Upper lobe of right lung (tissue), 1 donor: ENCODE data around the gene GSC2. TPM values are rescaled to one million over a fixed set of nuclear protein-coding genes. Genes with fewer than 3 reads are reported as not detected.

ENCODE experiments used
- ATAC-seq: fragments of 200-7000 bp; cut with Tn5 transposase; one replicate; pipeline ENCODE4 v1.9.1; 2020; ENCODE audit warnings: mild to moderate bottlenecking, moderate library complexity
- DNase-seq: peaks from one replicate; pipeline ENCODE4 v3.0.0-alpha.2; 2020
- H3K27ac ChIP-seq: fragments of 200-600 bp; one replicate; pipeline ENCODE4 v1.8.0; 2022
- H3K27me3 ChIP-seq: fragments of 200-600 bp; one replicate; pipeline ENCODE4 v1.8.0; 2022; ENCODE audit warnings: mild to moderate bottlenecking
- H3K36me3 ChIP-seq: fragments of 200-600 bp; one replicate; pipeline ENCODE4 v1.8.0; 2022
- H3K4me1 ChIP-seq: fragments of 200-600 bp; one replicate; pipeline ENCODE4 v1.8.0; 2022
- H3K4me3 ChIP-seq: fragments of 200-600 bp; one replicate; pipeline ENCODE4 v1.8.0; 2022; ENCODE audit warnings: mild to moderate bottlenecking
- H3K9me3 ChIP-seq: fragments of 200-600 bp; one replicate; pipeline ENCODE4 v1.8.0; 2022
- intact Hi-C: fragments of 100-400 bp; cut with DNase I; formaldehyde crosslinking; loops from one replicate; pipeline ENCODE4 v1.11.0; 2022
- total RNA-seq: library from RNA; stranded (reverse); fragmentation: NEBNext Ultra II Directional; extraction: Animal tissue kit (Norgen Biotek cat#: 25700); gene quantifications from one replicate; pipeline ENCODE4 v1.2.1, GENCODE V29; 2021
- TF ChIP-seq, protein P1 (sequence below): fragments of 200-600 bp; IDR thresholded peaks from one replicate; pipeline ENCODE4 v1.8.0; 2022; ENCODE audit warnings: antibody characterized with exemption
- donor health status: DM: no; HTN: yes; CAD: no; lungs with severe emphysema.

Gene GSC2
- total RNA-seq, 1 donor from 2014 or later, result not detected

DNA sequence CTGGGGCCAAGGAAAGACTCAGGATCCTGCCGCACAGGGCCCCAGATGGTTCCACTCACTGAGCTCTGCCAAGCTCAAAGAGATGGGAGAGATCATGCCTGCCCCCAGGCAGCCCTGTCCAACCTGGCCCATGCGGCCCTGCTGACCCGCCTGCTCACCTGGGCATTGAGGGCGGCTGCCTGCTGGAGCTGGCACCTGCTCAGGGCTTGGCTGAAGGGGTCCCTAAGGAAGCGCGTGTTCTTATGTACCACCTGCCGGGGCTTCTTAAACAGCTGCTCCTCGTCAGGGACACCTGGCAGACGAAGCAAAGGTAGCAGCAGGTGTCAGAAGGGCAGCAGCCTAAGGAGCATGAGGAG, 11.1 kb downstream of the GSC2 start:
- Histone ChIP-seq H3K27me3 (no peaks in the 10 kb centered on the region), H3K4me3 (no peak overlapping the region), H3K4me1 (peaks cover 8% of the 10 kb centered on the region), H3K27ac (no peak overlapping the region), H3K36me3 (peaks cover 86% of the 10 kb centered on the region), H3K9me3 (no peaks in the 10 kb centered on the region)
- TF ChIP-seq, protein P1, sequence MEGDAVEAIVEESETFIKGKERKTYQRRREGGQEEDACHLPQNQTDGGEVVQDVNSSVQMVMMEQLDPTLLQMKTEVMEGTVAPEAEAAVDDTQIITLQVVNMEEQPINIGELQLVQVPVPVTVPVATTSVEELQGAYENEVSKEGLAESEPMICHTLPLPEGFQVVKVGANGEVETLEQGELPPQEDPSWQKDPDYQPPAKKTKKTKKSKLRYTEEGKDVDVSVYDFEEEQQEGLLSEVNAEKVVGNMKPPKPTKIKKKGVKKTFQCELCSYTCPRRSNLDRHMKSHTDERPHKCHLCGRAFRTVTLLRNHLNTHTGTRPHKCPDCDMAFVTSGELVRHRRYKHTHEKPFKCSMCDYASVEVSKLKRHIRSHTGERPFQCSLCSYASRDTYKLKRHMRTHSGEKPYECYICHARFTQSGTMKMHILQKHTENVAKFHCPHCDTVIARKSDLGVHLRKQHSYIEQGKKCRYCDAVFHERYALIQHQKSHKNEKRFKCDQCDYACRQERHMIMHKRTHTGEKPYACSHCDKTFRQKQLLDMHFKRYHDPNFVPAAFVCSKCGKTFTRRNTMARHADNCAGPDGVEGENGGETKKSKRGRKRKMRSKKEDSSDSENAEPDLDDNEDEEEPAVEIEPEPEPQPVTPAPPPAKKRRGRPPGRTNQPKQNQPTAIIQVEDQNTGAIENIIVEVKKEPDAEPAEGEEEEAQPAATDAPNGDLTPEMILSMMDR, result no peak
- DNase-seq, result no peak
- intact Hi-C loops, result no loop called here
- ATAC-seq, result no peak

DNA sequence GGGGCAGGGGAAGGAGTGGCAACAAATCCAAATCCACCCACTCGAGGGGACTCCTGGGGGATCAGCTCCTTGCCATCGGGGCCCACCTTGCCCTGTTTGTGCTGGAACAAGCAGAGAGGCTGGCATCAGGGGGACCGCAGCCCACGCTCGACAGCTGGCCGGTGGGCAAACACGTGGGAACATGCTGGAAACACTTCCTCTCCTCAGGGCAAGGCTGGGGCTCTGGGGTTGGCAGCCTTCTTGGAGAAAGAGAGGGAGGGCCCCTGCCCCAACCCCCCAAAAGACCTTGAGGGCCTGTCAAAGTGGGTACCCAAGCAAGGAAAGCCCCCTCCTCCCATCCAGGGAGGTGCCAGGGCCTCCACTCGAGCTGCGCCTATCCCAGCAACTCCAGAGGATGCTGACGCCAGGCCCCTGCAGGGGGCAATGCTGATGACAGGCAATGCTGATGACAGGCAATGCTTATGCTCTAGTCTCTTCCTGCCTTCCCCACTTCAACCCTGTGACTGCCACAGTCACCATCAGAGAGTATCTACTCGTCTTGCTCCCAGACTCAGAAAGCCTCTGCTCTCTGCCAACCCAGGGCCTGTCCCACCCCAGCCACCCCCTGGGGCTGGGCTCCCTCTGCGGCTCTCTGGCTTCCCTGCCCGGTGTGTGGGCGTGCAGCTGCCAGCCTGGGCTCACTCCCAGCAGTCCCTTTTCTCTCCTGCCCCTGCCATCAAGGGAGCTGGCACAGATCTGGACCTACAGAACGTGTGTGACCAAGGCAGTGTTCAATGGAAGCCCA, 11.7 kb downstream of the GSC2 start:
- no peaks in the 10 kb centered on the region for H3K9me3 ChIP-seq
- DNase-seq (no peak), ATAC-seq (no peak)
- peaks cover 3% of the 10 kb centered on the region for H3K4me1 ChIP-seq
- H3K27ac ChIP-seq, result no peak overlapping the region
- peaks cover 92% of the 10 kb centered on the region for H3K36me3 ChIP-seq
- TF ChIP-seq, protein P1, result no peak
- no peak overlapping the region for H3K4me3 ChIP-seq
- H3K27me3 ChIP-seq, result no peaks in the 10 kb centered on the region
- intact Hi-C loops, result no loop called here

DNA sequence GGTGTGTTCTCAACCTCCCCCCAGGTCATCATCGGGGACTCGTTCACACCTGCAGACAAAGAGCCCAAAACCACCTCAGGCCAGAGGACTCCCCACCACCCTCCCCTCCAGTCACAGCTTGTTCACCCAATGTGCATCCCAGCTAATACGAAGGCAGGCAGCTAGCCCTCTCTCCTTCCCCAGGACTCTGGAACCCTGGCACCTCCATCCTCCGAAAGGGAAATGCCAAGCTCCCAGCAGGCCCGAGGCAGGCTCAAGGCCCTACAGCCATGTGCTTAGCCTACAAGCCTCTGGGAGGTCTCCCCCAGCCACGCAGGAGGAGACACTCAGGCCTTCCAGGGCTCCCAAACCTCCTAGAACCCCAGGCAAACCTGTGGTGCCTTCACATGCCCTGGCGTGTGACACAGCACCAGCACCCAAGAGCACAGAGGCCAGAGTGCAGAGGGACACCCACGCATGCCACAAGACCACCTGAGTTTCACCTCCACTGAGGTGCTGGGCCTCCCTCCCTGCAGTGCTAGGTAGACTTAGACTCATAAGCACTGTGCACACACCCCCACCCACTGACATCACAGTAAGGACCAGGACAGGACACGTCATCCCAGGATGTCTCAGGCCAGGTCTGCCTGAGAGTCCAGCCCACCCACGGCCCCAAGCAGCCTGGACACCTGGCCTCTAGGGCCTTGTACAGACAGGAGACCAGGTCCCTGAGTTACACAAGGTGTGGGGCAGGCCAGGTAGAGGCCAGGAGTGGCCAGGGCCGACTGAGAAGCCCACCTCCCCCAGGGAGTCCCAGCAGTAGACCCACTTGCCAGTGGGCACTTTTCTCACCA, 12.5 kb downstream of the GSC2 start:
- H3K27ac ChIP-seq, result no peak overlapping the region
- H3K4me1 ChIP-seq, result no peaks in the 10 kb centered on the region
- TF ChIP-seq, protein P1, result no peak
- ATAC-seq (no peak), DNase-seq (no peak)
- no peaks in the 10 kb centered on the region for H3K27me3 ChIP-seq
- no peak overlapping the region for H3K4me3 ChIP-seq
- H3K9me3 ChIP-seq, result no peaks in the 10 kb centered on the region
- peaks cover 99% of the 10 kb centered on the region for H3K36me3 ChIP-seq
- intact Hi-C loops, result no loop called here

DNA sequence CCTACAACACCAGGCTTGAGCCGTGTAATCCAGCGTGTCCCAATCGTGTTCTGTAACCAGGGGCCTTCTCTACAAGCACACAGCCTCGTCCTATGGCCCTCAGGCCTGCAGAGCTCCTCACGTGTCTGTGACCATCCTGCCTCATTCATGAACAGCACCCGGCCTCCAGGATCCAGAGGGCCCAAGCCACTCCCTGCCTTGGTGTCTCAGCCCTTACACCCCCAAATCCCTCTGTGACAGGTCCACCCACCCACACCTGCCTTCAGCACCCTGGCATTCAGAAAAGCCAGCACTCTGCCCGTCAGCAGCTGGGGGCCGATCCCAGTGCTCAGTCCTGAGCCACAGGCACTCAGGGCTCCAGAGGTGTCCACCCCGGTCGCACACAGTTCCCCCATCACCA, 13.2 kb downstream of the GSC2 start:
- H3K27me3 ChIP-seq, result no peaks in the 10 kb centered on the region
- H3K4me1 ChIP-seq, result no peaks in the 10 kb centered on the region
- H3K27ac ChIP-seq, result no peak overlapping the region
- intact Hi-C loops, result no loop called here
- DNase-seq, result no peak
- H3K36me3 ChIP-seq, result peaks cover 94% of the 10 kb centered on the region
- TF ChIP-seq, protein P1, result no peak
- no peak for ATAC-seq
- H3K4me3 ChIP-seq, result no peak overlapping the region
- no peaks in the 10 kb centered on the region for H3K9me3 ChIP-seq

DNA sequence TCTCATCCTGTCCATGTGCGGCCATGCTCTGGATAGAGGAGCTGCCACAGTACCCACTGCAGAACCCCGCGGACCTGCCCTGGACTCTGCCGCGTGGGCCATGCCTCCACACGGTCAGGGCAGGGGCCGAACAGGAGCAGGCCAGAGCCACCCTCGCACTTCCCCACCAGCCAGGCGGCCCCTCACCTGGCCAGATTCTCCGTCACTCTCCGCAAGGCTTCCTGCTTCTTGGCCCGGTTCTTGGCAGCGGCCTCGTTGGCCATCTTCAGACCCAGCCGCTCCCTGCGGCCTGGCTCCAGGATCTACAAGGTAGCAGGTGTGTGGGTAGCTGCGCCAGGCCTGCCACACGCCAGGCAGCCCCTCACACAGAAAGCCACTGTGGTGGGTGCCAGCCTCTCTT, 15.2 kb downstream of the GSC2 start:
- H3K36me3 ChIP-seq, result peaks cover 73% of the 10 kb centered on the region
- H3K27me3 ChIP-seq, result no peaks in the 10 kb centered on the region
- H3K27ac ChIP-seq, result no peak overlapping the region
- ATAC-seq, result no peak
- TF ChIP-seq, protein P1, result no peak
- intact Hi-C loops, result no loop called here
- H3K9me3 ChIP-seq, result no peaks in the 10 kb centered on the region
- H3K4me1 ChIP-seq, result no peaks in the 10 kb centered on the region
- no peak for DNase-seq
- no peak overlapping the region for H3K4me3 ChIP-seq
